Heart right ventricle (tissue), 16 donors: ENCODE measurements around the gene POLA2. TPM values are rescaled to one million over a fixed set of nuclear protein-coding genes. Genes with fewer than 3 reads are reported as not detected.

Source experiments
- ATAC-seq, 8 donors: fragments of 200-7000 bp; cut with Tn5 transposase; one replicate each; pipeline ENCODE4 v1.9.1; 2020; ENCODE audit warnings: mild to moderate bottlenecking in 8 of 8, moderate library complexity in 8 of 8, moderate number of reproducible peaks in 1 of 8
- DNase-seq, 2 donors: peaks; one replicate each; pipeline ENCODE4 v3.0.0-alpha.2; 2020
- H3K27ac ChIP-seq, 10 donors: fragments of 200-600 bp; sonication (generic) in 2 of 10; one replicate each; pipeline versions ENCODE4 v1.5.0 to v1.8.0; 2020 to 2022; ENCODE audit warnings: mild to moderate bottlenecking in 3 of 10
- H3K27me3 ChIP-seq, 7 donors: fragments of 200-600 bp; one replicate each; pipeline ENCODE4 v1.8.0; 2021 to 2022; ENCODE audit warnings: mild to moderate bottlenecking in 2 of 7
- H3K36me3 ChIP-seq, 9 donors: fragments of 200-600 bp; sonication (generic) in 1 of 9; one replicate each; pipeline versions ENCODE4 v1.5.0 to v1.8.0; 2020 to 2022; ENCODE audit warnings: mild to moderate bottlenecking in 2 of 9
- H3K4me1 ChIP-seq, 9 donors: fragments of 200-600 bp; sonication (generic) in 1 of 9; one replicate each; pipeline versions ENCODE4 v1.5.0 to v1.8.0; 2020 to 2022; ENCODE audit warnings: mild to moderate bottlenecking in 4 of 9
- H3K4me3 ChIP-seq, 10 donors: fragments of 200-600 bp; sonication (generic) in 2 of 10; one replicate each; pipeline versions ENCODE4 v1.5.0 to v1.8.0; 2020 to 2022; ENCODE audit warnings: mild to moderate bottlenecking in 7 of 10, moderate library complexity in 2 of 10
- H3K9me3 ChIP-seq, 11 donors: fragments of 200-600 bp in 10 of 11; sonication (generic) in 2 of 11; one replicate each; pipeline versions ENCODE4 v1.5.0 to v1.8.0; 2013 to 2022; ENCODE audit warnings: mild to moderate bottlenecking in 2 of 11, control low read depth in 1 of 11, moderate library complexity in 1 of 11
- WGBS, 2 donors: extraction: QIAGEN DNeasy Blood & Tissue Kit; methylation state at CpG; one replicate each; pipeline ENCODE4 v1.1.7; 2013; ENCODE audit warnings: inconsistent platforms in 1 of 2; 5-methylcytosine and 5-hydroxymethylcytosine counted together
- intact Hi-C, 10 donors: fragments of 100-400 bp; cut with DNase I; formaldehyde crosslinking; loops; one replicate each; pipeline versions ENCODE4 v1.11.1 to v1.14.2; 2022
- polyA plus RNA-seq, 2 donors: library from polyadenylated mRNA; stranded (reverse); fragments of 200-250 nt; gene quantifications; one replicate each; pipeline ENCODE4 v1.2.3, GENCODE V29; 2013
- total RNA-seq, 10 donors: library from RNA; stranded (reverse); fragmentation: NEBNext Ultra II Directional in 3 of 10; extraction: Animal tissue kit (Norgen Biotek cat#: 25700) in 3 of 10; gene quantifications; one replicate each; pipeline versions ENCODE4 v1.2.1 to v1.2.4, GENCODE V29; 2021 to 2023
- TF ChIP-seq, protein P1 (sequence below), 9 donors: fragments of 200-600 bp; sonication (generic) in 2 of 9; IDR thresholded peaks; one replicate each; pipeline versions ENCODE4 v1.5.0 to v1.8.0; 2021 to 2022; ENCODE audit warnings: antibody characterized with exemption in 9 of 9, mild to moderate bottlenecking in 5 of 9, moderate library complexity in 1 of 9
- donor health status: Arrhythmogenic right ventricular cardiomyopathy.
- donor health status: ischemic (EF 13 %, LVEDD 7.1; RV severe dilation, severe dysfunction).
- donor health status: healthy with polysubstance abuse.
- donor health status: DM: no; HTN: yes; CAD: no.
- donor health status: DM: no; HTN: no; CAD: no.
- donor health status: ischemic (EF 25% LVEDD 6.9; RV normal size, moderate dysfunction).
- donor health status: ischemic (EF 25% LVEDD 5.7; RV mildly dilated, moderate dysfunction).
- donor health status: healthy.
- donor health status: DM: yes; HTN: yes; CAD: no.
- donor health status: Ischemic cardiomyopathy.
- donor health status: ischemic (EF 35%, LVEDD 5.7; RV mildly dilated, moderate dysfunction).
- donor health status: nonischemic (EF 11% LVEDD 7.7; RV severe dilation, severe dysfunction).
- donor health status: DM: yes; HTN: yes; CAD: no.
- donor health status: PGD.
- donor health status: ischemic (EF 29% LVEDD 5.4; RV normal size, mild dysfunction).
- donor health status: nonischemic (EF 23%, LVEDD 6.1; RV moderate dilation, normal function).

POLA2 gene
- total and polyA plus RNA-seq, 12 donors: 2.3 to 9.4 (median 4.0) TPM

DNA sequence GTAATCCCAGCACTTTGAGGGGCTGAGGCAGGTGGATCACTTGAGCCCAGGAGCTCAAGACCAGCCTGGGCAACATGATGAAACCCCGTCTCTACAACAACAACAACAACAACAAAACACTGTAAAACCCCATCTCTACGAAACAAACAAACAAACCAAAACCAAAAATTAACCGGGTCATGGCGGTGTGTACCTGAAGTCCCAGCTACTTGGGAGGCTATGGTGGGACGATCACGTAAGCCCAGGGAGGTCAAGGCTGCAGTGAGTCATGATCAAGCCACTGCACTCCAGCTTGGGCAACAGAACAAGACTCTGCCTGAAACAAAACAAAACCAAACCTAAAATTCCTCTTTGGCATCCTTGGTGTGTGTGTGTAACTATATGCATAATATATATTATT is 7.0 kb upstream of the POLA2 start:
- ATAC-seq: no peak
- TF ChIP-seq, protein P1, sequence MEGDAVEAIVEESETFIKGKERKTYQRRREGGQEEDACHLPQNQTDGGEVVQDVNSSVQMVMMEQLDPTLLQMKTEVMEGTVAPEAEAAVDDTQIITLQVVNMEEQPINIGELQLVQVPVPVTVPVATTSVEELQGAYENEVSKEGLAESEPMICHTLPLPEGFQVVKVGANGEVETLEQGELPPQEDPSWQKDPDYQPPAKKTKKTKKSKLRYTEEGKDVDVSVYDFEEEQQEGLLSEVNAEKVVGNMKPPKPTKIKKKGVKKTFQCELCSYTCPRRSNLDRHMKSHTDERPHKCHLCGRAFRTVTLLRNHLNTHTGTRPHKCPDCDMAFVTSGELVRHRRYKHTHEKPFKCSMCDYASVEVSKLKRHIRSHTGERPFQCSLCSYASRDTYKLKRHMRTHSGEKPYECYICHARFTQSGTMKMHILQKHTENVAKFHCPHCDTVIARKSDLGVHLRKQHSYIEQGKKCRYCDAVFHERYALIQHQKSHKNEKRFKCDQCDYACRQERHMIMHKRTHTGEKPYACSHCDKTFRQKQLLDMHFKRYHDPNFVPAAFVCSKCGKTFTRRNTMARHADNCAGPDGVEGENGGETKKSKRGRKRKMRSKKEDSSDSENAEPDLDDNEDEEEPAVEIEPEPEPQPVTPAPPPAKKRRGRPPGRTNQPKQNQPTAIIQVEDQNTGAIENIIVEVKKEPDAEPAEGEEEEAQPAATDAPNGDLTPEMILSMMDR (IDR thresholded peaks at IDR 0.05): no peak
- H3K4me3 ChIP-seq: no peak overlapping the region
- H3K36me3 ChIP-seq: no peaks in the 10 kb centered on the region
- no peaks in the 10 kb centered on the region for H3K27me3 ChIP-seq
- no peaks in the 10 kb centered on the region for H3K4me1 ChIP-seq
- no peak overlapping the region for H3K27ac ChIP-seq
- DNase-seq: no peak
- intact Hi-C loops: loop anchor here in 3 of 10 donors (10.0 kb wide), 2 partner anchors 50 to 120 kb away; partner anchors contain the start of gene SYVN1 (in 2 of the 3)
- WGBS, 2 donors: 84 to 89% methylated on average over 6 of the region's 6 CpGs
- H3K9me3 ChIP-seq: no peaks in the 10 kb centered on the region

DNA sequence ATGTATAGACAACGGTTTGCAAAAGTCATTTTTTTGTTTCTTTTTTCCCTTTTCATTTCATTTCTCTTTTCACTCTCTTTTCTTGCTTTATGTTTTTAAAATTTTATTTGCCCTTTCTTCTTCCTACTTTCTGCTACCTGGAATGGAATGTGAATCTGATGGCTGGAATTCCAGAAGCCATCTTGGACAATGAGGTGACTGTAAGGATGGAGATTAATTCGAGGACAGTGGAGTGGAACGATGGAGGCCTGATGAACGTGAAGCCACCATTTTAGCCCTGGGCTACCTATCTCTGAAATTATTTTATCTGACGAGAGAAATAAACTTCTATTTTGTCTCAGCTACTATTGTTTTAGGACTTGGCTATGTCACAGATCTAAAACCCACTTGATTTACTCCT is 2.8 kb upstream of the POLA2 start:
- Histone ChIP-seq H3K27ac (no peak overlapping the region), H3K36me3 (no peaks in the 10 kb centered on the region), H3K9me3 (no peaks in the 10 kb centered on the region), H3K27me3 (no peaks in the 10 kb centered on the region), H3K4me1 (peaks cover 4 to 21% (median 11%) of the 10 kb centered on the region in 9 donors), H3K4me3 (no peak overlapping the region)
- TF ChIP-seq, protein P1 (IDR thresholded peaks at IDR 0.05): no peak
- intact Hi-C loops: loop anchor here in 3 of 10 donors (10.0 kb wide), 2 partner anchors 54 to 124 kb away; partner anchors contain the start of gene SYVN1 (in 2 of the 3)
- DNase-seq: no peak
- ATAC-seq: no peak
- WGBS, 2 donors: 71 to 79% methylated on average over 5 of the region's 5 CpGs

DNA sequence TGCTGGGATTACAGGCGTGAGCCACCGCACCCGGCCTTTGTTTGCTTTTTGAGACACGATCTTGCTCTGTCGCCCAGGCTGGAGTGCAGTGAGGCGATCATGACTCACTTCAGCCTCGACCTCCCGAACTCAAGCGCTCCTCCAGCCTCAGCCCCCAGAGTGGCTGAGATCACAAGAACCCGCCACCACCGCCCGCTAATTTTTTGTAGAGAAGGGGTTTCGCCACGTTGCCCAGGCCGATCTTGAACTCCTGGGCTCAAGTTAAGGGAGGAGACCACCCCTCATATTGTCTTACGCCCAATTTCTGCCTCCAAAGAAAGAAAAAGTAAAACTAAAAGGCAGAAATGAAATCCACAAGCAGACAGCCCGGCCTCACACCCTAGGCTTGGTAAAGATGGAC is 1.5 kb upstream of the POLA2 start:
- TF ChIP-seq, protein P1 (IDR thresholded peaks at IDR 0.05): no peak
- DNase-seq: no peak
- peaks cover 4 to 21% (median 11%) of the 10 kb centered on the region in 9 donors for H3K4me1 ChIP-seq
- no peaks in the 10 kb centered on the region for H3K27me3 ChIP-seq
- WGBS, 2 donors: 97% methylated on average over 17 of the region's 17 CpGs
- no peaks in the 10 kb centered on the region for H3K9me3 ChIP-seq
- H3K4me3 ChIP-seq: no peak overlapping the region
- intact Hi-C loops: no loop called here
- H3K27ac ChIP-seq: no peak overlapping the region
- no peaks in the 10 kb centered on the region for H3K36me3 ChIP-seq
- no peak for ATAC-seq

DNA sequence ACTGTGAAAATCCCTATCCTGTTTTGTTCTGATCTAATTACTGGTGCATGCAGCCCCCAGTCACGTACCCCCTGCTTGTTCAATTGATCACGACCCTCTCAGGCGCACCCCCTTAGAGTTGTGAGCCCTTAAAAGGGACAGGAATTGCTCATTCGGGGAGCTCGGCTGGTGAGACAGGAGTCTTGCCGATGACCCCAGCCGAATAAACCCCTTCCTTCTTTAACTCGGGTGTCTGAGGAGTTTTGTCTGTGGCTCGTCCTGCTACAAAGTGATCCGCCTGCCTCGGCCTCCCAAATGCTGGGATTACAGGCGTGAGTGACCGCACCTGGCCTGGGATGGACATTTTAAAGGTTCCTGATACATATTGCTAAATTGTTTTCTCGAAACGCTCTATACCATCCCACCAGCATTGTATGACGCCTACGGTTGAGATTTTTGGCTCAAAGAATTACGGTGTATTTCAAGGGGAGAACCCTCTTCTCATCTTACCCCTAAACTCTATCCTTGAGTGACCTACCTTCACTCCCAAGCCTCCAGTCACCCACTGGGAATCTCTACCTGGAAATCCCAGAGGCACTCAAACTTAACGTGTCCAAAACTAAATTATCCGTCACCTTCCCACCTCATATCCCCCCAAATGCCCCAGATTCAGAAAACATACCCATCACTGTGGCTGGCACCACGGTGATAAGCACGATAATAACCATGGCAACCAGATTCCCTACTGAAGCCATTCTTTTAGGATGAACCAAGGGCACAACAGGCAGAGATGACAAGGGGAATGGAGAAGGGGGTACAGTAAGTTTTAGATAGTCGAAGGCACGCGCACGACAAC is 789 bp upstream of the POLA2 start:
- Histone ChIP-seq H3K27ac (peak overlapping the region; percentile 63 to 96 (median 90)), H3K36me3 (no peaks in the 10 kb centered on the region), H3K9me3 (no peaks in the 10 kb centered on the region), H3K4me3 (peak overlapping the region; percentile 51 to 90 (median 74)), H3K4me1 (peaks cover 4 to 21% (median 11%) of the 10 kb centered on the region in 9 donors), H3K27me3 (no peaks in the 10 kb centered on the region)
- 62 to 64% methylated on average over 26 of the region's 26 CpGs for WGBS, 2 donors
- TF ChIP-seq, protein P1 (IDR thresholded peaks at IDR 0.05): no peak
- ATAC-seq (peak in 1 of 8 donors; percentile 1), DNase-seq (no peak)
- intact Hi-C loops: no loop called here
